ENCODE measurements around the gene SLC25A19. TPM values are rescaled to one million over a fixed set of nuclear protein-coding genes. Genes with fewer than 3 reads are reported as not detected.
A peak's percentile ranks its signal among the peaks of the same experiment; 100 is the strongest.

SLC25A19 gene
- total RNA-seq, 1 experiment from 2014 or later = 29.8 TPM

DNA sequence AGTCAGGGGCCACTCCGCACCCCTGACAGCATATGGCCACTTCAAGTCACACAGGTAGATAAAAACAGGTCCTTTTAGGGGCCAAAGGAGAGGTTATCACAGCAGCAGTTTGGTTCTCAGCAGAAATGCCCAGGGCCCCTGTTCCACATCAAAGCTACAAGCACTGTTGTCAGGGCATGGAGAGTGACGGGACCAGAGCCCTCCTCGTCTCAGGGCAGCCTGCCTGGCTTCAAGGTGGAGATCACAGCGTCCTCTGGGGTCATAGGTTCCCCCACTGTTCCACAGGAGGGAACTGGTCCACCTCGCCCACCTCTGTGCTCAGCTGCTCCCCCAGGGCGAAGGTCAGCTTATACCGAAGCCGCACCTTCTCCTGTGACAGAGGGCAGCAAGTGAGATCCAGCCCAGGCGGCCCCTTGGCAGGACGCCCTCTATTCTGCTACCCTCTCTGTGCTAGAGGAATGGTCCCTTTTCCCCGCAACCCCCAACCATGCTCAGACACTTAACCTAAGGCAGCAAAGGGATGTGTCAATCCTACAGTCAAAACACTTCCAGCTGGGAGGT is 51.1 kb downstream of the SLC25A19 start:
- POLR2A ChIA-PET = no interaction called here
- Histone ChIP-seq H3K36me3 (ENCODE audit: control insufficient read depth, insufficient read depth, low read length) (peaks cover 8% of the 10 kb centered on the region; the same call in 1 of the 2 replicates), H3K9me3 (no peaks in the 10 kb centered on the region), H3K4me3 (ENCODE audit: low read depth, low read length) (no peak overlapping the region), H3K27me3 (replicated peaks; ENCODE audit: control insufficient read depth, insufficient read depth, low read length) (no peaks in the 10 kb centered on the region), H3K4me1 (peaks cover 16% of the 10 kb centered on the region)
- Mint-ChIP-seq H3K9me3 (ENCODE audit: unreplicated experiment) (no peaks in the 10 kb centered on the region), H3K27me3 (ENCODE audit: insufficient read depth, unreplicated experiment) (no peaks in the 10 kb centered on the region), H3K27ac (ENCODE audit: unreplicated experiment) (peak overlapping the region; percentile 81), H3K36me3 (ENCODE audit: insufficient read depth, unreplicated experiment) (peaks cover 92% of the 10 kb centered on the region), H3K4me1 (ENCODE audit: low read depth, unreplicated experiment) (peaks cover 19% of the 10 kb centered on the region), H3K4me3 (ENCODE audit: unreplicated experiment) (no peak overlapping the region)
- TSS peak; percentile 26 for BruUV-seq (replicated peaks)
- TF ChIP-seq, protein P1, sequence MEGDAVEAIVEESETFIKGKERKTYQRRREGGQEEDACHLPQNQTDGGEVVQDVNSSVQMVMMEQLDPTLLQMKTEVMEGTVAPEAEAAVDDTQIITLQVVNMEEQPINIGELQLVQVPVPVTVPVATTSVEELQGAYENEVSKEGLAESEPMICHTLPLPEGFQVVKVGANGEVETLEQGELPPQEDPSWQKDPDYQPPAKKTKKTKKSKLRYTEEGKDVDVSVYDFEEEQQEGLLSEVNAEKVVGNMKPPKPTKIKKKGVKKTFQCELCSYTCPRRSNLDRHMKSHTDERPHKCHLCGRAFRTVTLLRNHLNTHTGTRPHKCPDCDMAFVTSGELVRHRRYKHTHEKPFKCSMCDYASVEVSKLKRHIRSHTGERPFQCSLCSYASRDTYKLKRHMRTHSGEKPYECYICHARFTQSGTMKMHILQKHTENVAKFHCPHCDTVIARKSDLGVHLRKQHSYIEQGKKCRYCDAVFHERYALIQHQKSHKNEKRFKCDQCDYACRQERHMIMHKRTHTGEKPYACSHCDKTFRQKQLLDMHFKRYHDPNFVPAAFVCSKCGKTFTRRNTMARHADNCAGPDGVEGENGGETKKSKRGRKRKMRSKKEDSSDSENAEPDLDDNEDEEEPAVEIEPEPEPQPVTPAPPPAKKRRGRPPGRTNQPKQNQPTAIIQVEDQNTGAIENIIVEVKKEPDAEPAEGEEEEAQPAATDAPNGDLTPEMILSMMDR (IDR thresholded peaks at IDR 0.05; ENCODE audit: insufficient read depth in 1 of 2, low read depth in 1 of 2, low read length in 1 of 2, severe bottlenecking in 1 of 2, unreplicated experiment in 1 of 2) = no peak
- CTCF ChIA-PET = no interaction called here
- intact Hi-C loops (cut with micrococcal nuclease; ENCODE audit: unreplicated experiment) = loop anchor here (1.0 kb wide), 2 partner anchors 29 to 124 kb away; no protein-coding TSS in a partner anchor
- no peak for DNase-seq

DNA sequence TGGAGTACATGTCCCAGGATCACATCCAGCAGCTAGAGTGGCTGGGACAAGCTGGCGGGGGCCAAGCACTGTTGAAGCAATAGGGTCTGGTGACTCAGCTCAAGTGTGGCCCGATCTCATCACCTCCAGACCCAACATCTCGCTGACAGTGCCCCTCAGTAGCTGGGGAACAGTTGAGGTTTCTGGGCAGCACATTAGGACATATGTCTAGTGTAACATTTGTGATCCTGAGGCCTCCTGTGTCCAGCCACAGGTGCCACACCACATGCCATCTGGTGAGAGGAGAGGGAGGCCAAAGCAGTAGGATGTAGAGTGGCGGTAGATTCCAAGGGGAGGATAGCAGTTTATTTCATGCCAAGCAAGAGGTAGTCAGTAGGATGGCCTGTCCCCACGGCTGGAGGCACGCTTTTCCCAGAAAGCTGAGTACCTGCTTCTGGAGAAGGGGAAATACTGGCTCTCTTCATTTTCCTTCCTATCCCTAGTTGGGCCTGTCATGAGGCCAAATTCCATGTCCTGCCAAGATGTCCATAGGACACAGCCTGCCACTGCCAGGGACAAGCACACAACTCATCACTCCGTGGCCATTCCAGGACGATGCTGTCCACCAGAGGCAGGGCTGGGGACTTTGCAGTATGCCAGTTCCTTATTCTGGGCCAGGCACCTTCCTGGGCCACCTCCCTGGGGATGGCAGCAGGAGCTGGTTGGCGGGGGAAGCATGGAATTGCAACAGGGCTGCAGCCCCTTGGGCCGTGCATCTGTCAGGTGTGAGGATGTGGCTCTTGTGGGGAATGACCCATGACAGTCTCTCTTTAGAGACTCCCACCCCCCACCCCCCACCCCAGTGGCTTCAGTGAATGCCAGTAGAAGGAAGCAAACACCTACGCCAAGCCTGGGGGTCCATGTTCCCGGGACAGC is 51.9 kb downstream of the SLC25A19 start:
- intact Hi-C loops (cut with micrococcal nuclease; ENCODE audit: unreplicated experiment) = loop anchor here (1.0 kb wide), 2 partner anchors 28 to 123 kb away; no protein-coding TSS in a partner anchor
- ChIA-PET CTCF (interaction anchor here (0.7 kb wide), 1 partner anchor 168 kb away, joined by 3 read pairs; no protein-coding TSS in a partner anchor), POLR2A (no interaction called here)
- no TSS peak for BruUV-seq (replicated peaks)
- no peak for DNase-seq
- Histone ChIP-seq H3K4me3 (ENCODE audit: low read depth, low read length) (no peak overlapping the region), H3K36me3 (ENCODE audit: control insufficient read depth, insufficient read depth, low read length) (peaks cover 10% of the 10 kb centered on the region; the same call in 1 of the 2 replicates), H3K4me1 (peaks cover 16% of the 10 kb centered on the region), H3K9me3 (no peaks in the 10 kb centered on the region), H3K27me3 (replicated peaks; ENCODE audit: control insufficient read depth, insufficient read depth, low read length) (no peaks in the 10 kb centered on the region)
- H3K4me3 Mint-ChIP-seq (ENCODE audit: unreplicated experiment) = no peak overlapping the region
- no peaks in the 10 kb centered on the region for H3K9me3 Mint-ChIP-seq (ENCODE audit: unreplicated experiment)
- peaks cover 98% of the 10 kb centered on the region for H3K36me3 Mint-ChIP-seq (ENCODE audit: insufficient read depth, unreplicated experiment)
- TF ChIP-seq, protein P1 (IDR thresholded peaks at IDR 0.05; ENCODE audit: insufficient read depth in 1 of 2, low read depth in 1 of 2, low read length in 1 of 2, severe bottlenecking in 1 of 2, unreplicated experiment in 1 of 2) = no peak
- peak overlapping the region; percentile 65 for H3K27ac Mint-ChIP-seq (ENCODE audit: unreplicated experiment)
- H3K27me3 Mint-ChIP-seq (ENCODE audit: insufficient read depth, unreplicated experiment) = no peaks in the 10 kb centered on the region
- peaks cover 19% of the 10 kb centered on the region for H3K4me1 Mint-ChIP-seq (ENCODE audit: low read depth, unreplicated experiment)

DNA sequence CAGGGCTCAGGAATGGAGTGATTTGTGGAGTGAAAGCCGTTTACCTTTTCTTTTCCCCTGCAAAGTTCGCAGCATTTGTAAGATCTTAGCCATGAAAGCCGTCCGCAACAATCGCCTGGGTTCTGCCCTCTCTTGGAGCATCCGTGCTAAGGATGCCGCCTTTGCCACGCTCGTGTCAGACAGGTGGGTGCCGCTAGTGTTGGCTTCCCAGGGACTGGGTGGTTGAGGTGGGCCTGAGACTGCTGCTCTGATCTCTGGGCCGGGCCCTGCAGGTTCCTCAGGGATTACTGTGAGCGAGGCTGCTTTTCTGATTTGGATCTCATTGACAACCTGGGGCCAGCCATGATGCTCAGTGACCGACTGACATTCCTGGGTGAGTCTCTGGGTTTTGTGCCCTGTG is 56.4 kb downstream of the SLC25A19 start:
- no peak for DNase-seq
- ChIA-PET CTCF (no interaction called here), POLR2A (no interaction called here)
- no peak overlapping the region for H3K27ac Mint-ChIP-seq (ENCODE audit: unreplicated experiment)
- H3K36me3 ChIP-seq (ENCODE audit: control insufficient read depth, insufficient read depth, low read length) = peaks cover 8% of the 10 kb centered on the region
- no peaks in the 10 kb centered on the region for H3K4me1 ChIP-seq
- H3K9me3 ChIP-seq = no peaks in the 10 kb centered on the region
- no peaks in the 10 kb centered on the region for H3K4me1 Mint-ChIP-seq (ENCODE audit: low read depth, unreplicated experiment)
- no peaks in the 10 kb centered on the region for H3K27me3 Mint-ChIP-seq (ENCODE audit: insufficient read depth, unreplicated experiment)
- H3K4me3 ChIP-seq (ENCODE audit: low read depth, low read length) = no peak overlapping the region
- H3K4me3 Mint-ChIP-seq (ENCODE audit: unreplicated experiment) = no peak overlapping the region
- H3K9me3 Mint-ChIP-seq (ENCODE audit: unreplicated experiment) = no peaks in the 10 kb centered on the region
- TF ChIP-seq, protein P1 (IDR thresholded peaks at IDR 0.05; ENCODE audit: insufficient read depth in 1 of 2, low read depth in 1 of 2, low read length in 1 of 2, severe bottlenecking in 1 of 2, unreplicated experiment in 1 of 2) = no peak
- BruUV-seq (replicated peaks) = no TSS peak
- peaks cover 96% of the 10 kb centered on the region for H3K36me3 Mint-ChIP-seq (ENCODE audit: insufficient read depth, unreplicated experiment)
- intact Hi-C loops (cut with micrococcal nuclease; ENCODE audit: unreplicated experiment) = no loop called here
- H3K27me3 ChIP-seq (replicated peaks; ENCODE audit: control insufficient read depth, insufficient read depth, low read length) = no peaks in the 10 kb centered on the region
